GM13976 (cell line): Measurements from ENCODE around the gene ACSF3.

ENCODE experiments used
- DNase-seq: peaks from one replicate; pipeline ENCODE4 v3.0.0; 2012; ENCODE audit warnings: low spot score
- CTCF ChIP-seq: IDR thresholded peaks from 2 replicates; pipeline ENCODE4 v1.5.1; 2012; ENCODE audit warnings: borderline replicate concordance, mild to moderate bottlenecking; ENCODE audit not compliant: insufficient read depth; ENCODE audit errors: extremely low read depth, missing control alignments, control extremely low read depth
- in situ Hi-C: fragments of 300-500 bp; cut with MboI; formaldehyde crosslinking; loops from one replicate; pipeline ENCODE4 v1.12.0; 2022; ENCODE audit warnings: low sequenced_read_pairs, mixed read lengths, inconsistent platforms; ENCODE audit not compliant: unreplicated experiment

The ACSF3 gene

DNA sequence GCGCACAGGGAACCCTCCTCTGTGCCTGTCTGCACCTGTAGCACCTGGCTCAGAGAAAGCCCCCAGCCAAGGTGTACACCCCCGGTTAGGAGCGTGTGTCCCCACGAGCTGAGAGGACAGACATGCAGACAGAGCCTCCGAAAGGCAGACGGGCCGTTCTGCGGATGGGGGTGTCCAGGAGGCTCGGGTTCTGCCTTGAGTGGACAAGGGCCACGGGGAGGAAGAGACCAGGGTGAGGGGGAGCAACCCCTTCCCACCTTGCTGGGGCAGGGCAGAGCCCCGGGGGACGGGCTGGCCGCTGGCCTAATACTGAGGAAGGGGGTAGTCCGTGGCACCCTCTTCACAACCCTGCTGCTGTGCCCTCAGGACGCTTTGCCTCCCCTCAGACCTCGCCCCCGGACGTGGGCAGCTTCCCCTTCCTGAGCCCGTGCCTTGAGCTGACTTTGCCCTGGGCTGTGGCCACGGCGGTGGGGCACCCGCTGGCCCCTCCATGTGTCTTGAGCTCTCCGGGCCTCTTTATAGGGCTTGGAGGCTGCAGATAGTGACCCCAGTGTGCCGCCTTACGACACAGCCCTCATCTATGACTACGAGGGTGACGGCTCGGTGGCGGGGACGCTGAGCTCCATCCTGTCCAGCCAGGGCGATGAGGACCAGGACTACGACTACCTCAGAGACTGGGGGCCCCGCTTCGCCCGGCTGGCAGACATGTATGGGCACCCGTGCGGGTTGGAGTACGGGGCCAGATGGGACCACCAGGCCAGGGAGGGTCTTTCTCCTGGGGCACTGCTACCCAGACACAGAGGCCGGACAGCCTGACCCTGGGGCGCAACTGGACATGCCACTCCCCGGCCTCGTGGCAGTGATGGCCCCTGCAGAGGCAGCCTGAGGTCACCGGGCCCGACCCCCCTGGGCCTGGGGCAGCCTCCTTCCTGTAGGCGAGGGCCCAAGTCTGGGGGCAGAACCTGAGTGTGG is 101.0 kb downstream of the ACSF3 start:
- in situ Hi-C loops = no loop called here
- no peak for DNase-seq
- no peak for TF ChIP-seq CTCF

DNA sequence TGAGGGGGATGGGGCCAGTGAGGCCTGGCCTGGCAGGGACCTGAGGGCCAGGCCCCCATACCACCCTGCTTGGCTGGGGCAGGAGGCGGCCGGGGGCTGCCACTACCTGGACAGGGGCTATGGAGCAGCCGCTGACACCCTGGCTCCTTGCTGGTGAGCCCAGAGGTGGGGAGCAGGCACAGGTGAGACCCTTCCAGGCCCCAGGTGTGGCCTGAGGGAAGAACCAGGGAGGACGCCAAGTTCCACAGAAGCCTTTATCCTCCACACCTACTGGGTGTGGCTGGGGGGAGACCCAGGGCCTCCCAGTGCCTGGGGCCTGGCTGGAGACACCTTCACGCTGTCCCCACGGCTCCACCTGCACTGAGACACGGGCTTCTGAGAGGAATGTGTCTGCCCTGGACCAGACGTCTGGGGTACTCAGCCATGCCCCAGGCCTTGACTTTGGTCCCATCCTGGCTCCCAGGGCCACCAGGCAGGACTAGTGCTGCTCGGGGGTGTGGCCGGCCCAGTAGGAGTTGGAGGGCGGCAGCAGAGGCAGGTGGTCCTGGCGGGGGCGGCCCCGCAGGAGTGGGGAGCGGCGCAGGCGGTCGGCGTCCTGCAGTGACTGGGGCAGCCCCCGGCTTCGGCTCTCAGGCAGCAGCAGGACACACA is 102.0 kb downstream of the ACSF3 start:
- DNase-seq = no peak
- no peak for TF ChIP-seq CTCF
- in situ Hi-C loops = no loop called here

GRCh38 chr16:89197033-89197632 is 103.5 kb downstream of the ACSF3 start:
- TF ChIP-seq CTCF = no peak
- in situ Hi-C loops = no loop called here
- DNase-seq = no peak

- no peak for TF ChIP-seq CTCF
- DNase-seq = no peak
- in situ Hi-C loops = no loop called here
These were observed 104.2 kb downstream of the ACSF3 start for GRCh38 chr16:89197633-89198416.

DNA sequence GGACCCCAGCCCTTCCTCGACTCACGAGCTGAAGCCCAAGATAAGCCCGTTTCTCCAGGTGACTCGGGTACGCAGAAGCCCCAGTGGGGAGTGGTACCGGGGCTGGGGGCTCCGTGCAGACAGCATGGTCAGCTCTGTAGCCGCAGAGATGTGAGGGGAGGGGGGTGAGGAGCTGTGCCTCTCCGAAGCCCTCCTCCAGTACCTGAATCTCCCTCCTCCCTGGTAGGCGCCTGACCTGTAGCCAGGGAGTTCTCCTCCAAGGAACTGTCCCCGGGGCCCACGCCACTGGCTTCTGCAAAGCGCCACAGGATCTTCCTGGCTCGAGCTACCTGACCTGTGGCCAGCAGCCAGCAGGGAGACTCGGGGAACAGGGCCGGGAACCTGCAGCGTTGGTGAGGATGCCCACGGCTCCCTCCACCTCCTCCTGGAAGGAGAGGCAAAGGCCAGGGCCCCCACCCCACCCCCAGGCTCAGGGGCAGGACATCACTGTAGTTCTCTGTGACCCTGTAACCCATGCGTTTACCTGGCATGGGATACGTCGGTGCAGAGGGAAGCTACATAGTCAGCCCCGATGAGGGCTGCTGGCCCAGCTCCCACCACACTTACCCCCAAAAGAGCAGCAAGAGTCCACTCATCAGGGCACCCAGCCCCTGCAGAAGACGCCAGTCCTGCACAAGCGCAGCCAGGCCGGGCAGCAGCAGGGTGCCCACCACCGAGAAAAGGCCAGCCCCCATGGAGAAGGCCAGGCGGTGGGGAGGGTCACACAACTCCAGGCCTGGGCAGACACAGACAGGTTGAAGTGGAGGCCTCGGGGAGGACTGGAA is 105.0 kb downstream of the ACSF3 start:
- no peak for TF ChIP-seq CTCF
- in situ Hi-C loops = no loop called here
- no peak for DNase-seq
